ENCODE measurements around the gene IQCK. TPM values are rescaled to one million over a fixed set of nuclear protein-coding genes. Genes with fewer than 3 reads are reported as not detected.

IQCK gene
- total and polyA plus RNA-seq, 2 donors (not counting 3 experiments of a cell fraction or from before 2014, with no cell fraction given): 17.2 to 18.1 TPM

DNA sequence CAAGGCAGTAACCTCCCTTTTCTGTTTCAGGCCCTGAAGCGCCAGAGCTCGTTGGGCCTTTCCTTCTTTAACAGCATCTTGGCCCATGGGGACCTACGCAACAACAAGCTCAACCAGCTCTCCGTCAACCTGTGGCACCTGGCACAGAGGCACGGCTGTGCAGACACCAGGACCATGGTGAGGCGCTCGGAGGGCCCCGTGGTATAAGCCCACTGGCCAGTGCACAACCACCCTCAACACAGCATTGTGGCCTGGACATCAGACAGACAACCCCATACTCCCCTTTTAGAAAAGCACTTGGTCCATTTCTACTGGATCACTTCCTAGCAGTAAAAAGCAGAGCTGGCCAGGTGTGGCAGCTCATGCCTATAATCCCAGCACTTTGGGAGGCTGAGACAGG is 18.6 kb upstream of the IQCK start:
- POLR2A ChIA-PET: no interaction called here

More for the DNA sequence above, 18.6 kb upstream of the IQCK start:
- no peak overlapping the region for H3K4me3 ChIP-seq (replicated peaks in 1 of 3; ENCODE audit: insufficient read depth in 1 of 3, low read depth in 1 of 3, low read length in 3 of 3)
- no peaks in the 10 kb centered on the region for H4K20me1 ChIP-seq (replicated peaks; ENCODE audit: control insufficient read depth, extremely low read depth, insufficient read depth, low read length)
- DNase-seq (ENCODE audit: low read depth, low spot score): no peak
- dilution Hi-C loops (cut with MboI; ENCODE audit: extremely low pct_ligation_motif_present, low sequenced_read_pairs) (no loop called here), intact Hi-C loops (cut with micrococcal nuclease) (loop anchor here (10.0 kb wide), 1 partner anchor 95 kb away; no protein-coding TSS in a partner anchor)
- H3K9me1 ChIP-seq (replicated peaks; ENCODE audit: control insufficient read depth, extremely low read depth, insufficient read depth, low read length): no peaks in the 10 kb centered on the region
- H3K4me1 ChIP-seq (ENCODE audit: control insufficient read depth, extremely low read depth, insufficient read depth, low read length): peaks cover 17% of the 10 kb centered on the region
- BruUV-seq (replicated peaks): no TSS peak
- H3K27ac ChIP-seq (ENCODE audit: insufficient read depth, low read depth, low read length): no peak overlapping the region
- no peak for FAIRE-seq
- no peak for TF ChIP-seq POLR2AphosphoS5 (IDR thresholded peaks at IDR 0.05; ENCODE audit: insufficient read depth, low read depth, low read length)
- TF ChIP-seq MYC (IDR thresholded peaks at IDR 0.05; ENCODE audit: low read depth, low read length): no peak
- TF ChIP-seq POLR2A (IDR thresholded peaks at IDR 0.05; ENCODE audit: low read depth, low read length): no peak
- no peak for TF ChIP-seq GATA2 (IDR thresholded peaks at IDR 0.05; ENCODE audit: insufficient read depth, insufficient read length, low read depth, low read length)
- no peak for TF ChIP-seq JUN (IDR thresholded peaks at IDR 0.05; ENCODE audit: borderline replicate concordance, insufficient read depth, insufficient read length, low read depth)
- TF ChIP-seq, protein P1, sequence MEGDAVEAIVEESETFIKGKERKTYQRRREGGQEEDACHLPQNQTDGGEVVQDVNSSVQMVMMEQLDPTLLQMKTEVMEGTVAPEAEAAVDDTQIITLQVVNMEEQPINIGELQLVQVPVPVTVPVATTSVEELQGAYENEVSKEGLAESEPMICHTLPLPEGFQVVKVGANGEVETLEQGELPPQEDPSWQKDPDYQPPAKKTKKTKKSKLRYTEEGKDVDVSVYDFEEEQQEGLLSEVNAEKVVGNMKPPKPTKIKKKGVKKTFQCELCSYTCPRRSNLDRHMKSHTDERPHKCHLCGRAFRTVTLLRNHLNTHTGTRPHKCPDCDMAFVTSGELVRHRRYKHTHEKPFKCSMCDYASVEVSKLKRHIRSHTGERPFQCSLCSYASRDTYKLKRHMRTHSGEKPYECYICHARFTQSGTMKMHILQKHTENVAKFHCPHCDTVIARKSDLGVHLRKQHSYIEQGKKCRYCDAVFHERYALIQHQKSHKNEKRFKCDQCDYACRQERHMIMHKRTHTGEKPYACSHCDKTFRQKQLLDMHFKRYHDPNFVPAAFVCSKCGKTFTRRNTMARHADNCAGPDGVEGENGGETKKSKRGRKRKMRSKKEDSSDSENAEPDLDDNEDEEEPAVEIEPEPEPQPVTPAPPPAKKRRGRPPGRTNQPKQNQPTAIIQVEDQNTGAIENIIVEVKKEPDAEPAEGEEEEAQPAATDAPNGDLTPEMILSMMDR (IDR thresholded peaks at IDR 0.05; ENCODE audit: extremely low read depth in 1 of 2, insufficient read depth in 1 of 2, low read depth in 1 of 2, low read length in 2 of 2): no peak
- no peak for TF ChIP-seq FOS (IDR thresholded peaks at IDR 0.05; ENCODE audit: borderline replicate concordance, insufficient read depth, low read length)
- TF ChIP-seq, protein P2, sequence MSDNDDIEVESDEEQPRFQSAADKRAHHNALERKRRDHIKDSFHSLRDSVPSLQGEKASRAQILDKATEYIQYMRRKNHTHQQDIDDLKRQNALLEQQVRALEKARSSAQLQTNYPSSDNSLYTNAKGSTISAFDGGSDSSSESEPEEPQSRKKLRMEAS (IDR thresholded peaks at IDR 0.05; ENCODE audit: insufficient read depth, insufficient read length): no peak
- TF ChIP-seq EZH2 (IDR thresholded peaks at IDR 0.05; ENCODE audit: borderline replicate concordance, low read depth, low read length, severe bottlenecking): no peak
- H3K9me3 ChIP-seq (replicated peaks; ENCODE audit: control insufficient read depth, insufficient read depth, low read length): no peaks in the 10 kb centered on the region
- no peaks in the 10 kb centered on the region for H3K27me3 ChIP-seq (ENCODE audit: control insufficient read depth in 2 of 2, insufficient read depth in 2 of 2, low read length in 2 of 2)
- no peak overlapping the region for H2AFZ ChIP-seq (ENCODE audit: low read depth, low read length)
- no peaks in the 10 kb centered on the region for H3K79me2 ChIP-seq (ENCODE audit: control insufficient read depth, insufficient read depth, low read length)
- CTCF ChIA-PET: interaction anchor here (0.6 to 1.8 kb wide), 5 partner anchors 98 to 199 kb away, joined by 3 to 8 read pairs (median 3); no protein-coding TSS in a partner anchor
- peaks cover 4 to 14% of the 10 kb centered on the region in 2 experiments for H3K36me3 ChIP-seq (ENCODE audit: control insufficient read depth in 2 of 2, extremely low read depth in 1 of 2, insufficient read depth in 2 of 2, low read length in 2 of 2)
- no peak overlapping the region for H3K9ac ChIP-seq (replicated peaks; ENCODE audit: extremely low read depth, insufficient read depth, low read length)
- no peak overlapping the region for H3K4me2 ChIP-seq (ENCODE audit: insufficient read depth, low read length)

All from endothelial cell of umbilical vein (primary cell).